Right lobe of liver (tissue), 6 donors: Measurements from ENCODE around the gene SYNE2. TPM values are rescaled to one million over a fixed set of nuclear protein-coding genes. Genes with fewer than 3 reads are reported as not detected.
"Not testable (repeated sequence)": the region's sequence is repeated elsewhere in the genome, so short reads cannot be mapped to it uniquely, and the experiment has no call there.

ENCODE experiments used
- ATAC-seq, 4 donors: fragments of 200-7000 bp; cut with Tn5 transposase; one replicate each; pipeline ENCODE4 v1.9.1; 2020; ENCODE audit warnings: mild to moderate bottlenecking in 4 of 4, moderate library complexity in 4 of 4
- DNase-seq, 3 donors: peaks; one replicate each; pipeline ENCODE4 v3.0.0-alpha.2; 2020
- H3K27ac ChIP-seq, 3 donors: fragments of 200-600 bp; one replicate each; pipeline ENCODE4 v1.8.0; 2022
- H3K27me3 ChIP-seq, 2 donors: fragments of 200-600 bp; one replicate each; pipeline ENCODE4 v1.8.0; 2022
- H3K36me3 ChIP-seq, 4 donors: fragments of 200-600 bp; sonication (generic) in 1 of 4; one replicate each; pipeline versions ENCODE4 v1.5.1 to v1.8.0; 2017 to 2022; ENCODE audit warnings: control low read depth in 1 of 4
- H3K4me1 ChIP-seq, 4 donors: fragments of 200-600 bp; sonication (generic) in 1 of 4; one replicate each; pipeline versions ENCODE4 v1.5.1 to v1.8.0; 2017 to 2022; ENCODE audit warnings: control low read depth in 1 of 4
- H3K4me3 ChIP-seq, 3 donors: fragments of 200-600 bp; one replicate each; pipeline ENCODE4 v1.8.0; 2022
- H3K9me3 ChIP-seq, 4 donors: fragments of 200-600 bp; sonication (generic) in 1 of 4; one replicate each; pipeline versions ENCODE4 v1.5.1 to v1.8.0; 2017 to 2022; ENCODE audit warnings: control low read depth in 1 of 4
- CTCF ChIP-seq, 4 donors: fragments of 200-600 bp in 3 of 4; fragments of 450-650 bp in 1 of 4; IDR thresholded peaks; one replicate each; pipeline versions ENCODE4 v1.5.1 to v1.8.0; 2016 to 2022; ENCODE audit warnings: antibody characterized with exemption in 4 of 4, mild to moderate bottlenecking in 2 of 4
- POLR2A ChIP-seq: fragments of 450-650 bp; IDR thresholded peaks from one replicate; pipeline ENCODE4 v1.6.1; 2017; ENCODE audit warnings: antibody characterized with exemption, mild to moderate bottlenecking
- WGBS: methylation state at CpG from one replicate; pipeline ENCODE4 v1.1.6; 2018; ENCODE audit warnings: low coverage, low lambda C conversion rate; ENCODE audit not compliant: insufficient coverage; ENCODE audit errors: missing lambda C conversion rate; 5-methylcytosine and 5-hydroxymethylcytosine counted together
- intact Hi-C, 2 donors: fragments of 100-400 bp; cut with DNase I; formaldehyde crosslinking; loops; one replicate each; pipeline versions ENCODE4 v1.11.2 to v1.14.1; 2022
- total RNA-seq, 6 experiments: library from RNA; depleted of rRNA in 2 of 6; stranded (reverse); fragments of >200 nt in 2 of 6; fragmentation: NEBNext Ultra II Directional in 3 of 6; extraction: Animal tissue kit (Norgen Biotek cat#: 25700) in 3 of 6; gene quantifications; one replicate each; pipeline versions ENCODE4 v1.1.0 to v1.2.4, GENCODE V29; 2016 to 2023
- donor health status: DM: no; HTN: yes; CAD: no.
- donor health status: DM: no; HTN: no; CAD: no.
- donor health status: DM: no; HTN: no; CAD: no.
- donor health status: DM: no; HTN: yes; CAD: no.
- donor health status: DM: no; HTN: yes; CAD: no.

The SYNE2 gene
- total RNA-seq, 6 experiments from 2014 or later, result 34.6 to 118 (median 47.8) TPM

GRCh38 chr14:63862163-63862562, 9.4 kb downstream of the SYNE2 start:
- TF ChIP-seq CTCF (IDR thresholded peaks at IDR 0.05), result no peak
- H3K36me3 ChIP-seq, result no peaks in the 10 kb centered on the region
- H3K4me3 ChIP-seq, result no peak overlapping the region
- intact Hi-C loops, result no loop called here
- 85% methylated on average over 7 of the region's 8 CpGs for WGBS
- H3K27me3 ChIP-seq, result no peaks in the 10 kb centered on the region
- H3K9me3 ChIP-seq, result no peaks in the 10 kb centered on the region
- no peak overlapping the region for H3K27ac ChIP-seq
- no peak for ATAC-seq
- H3K4me1 ChIP-seq, result peaks cover 0 to 8% (median 0%) of the 10 kb centered on the region in 4 donors
- DNase-seq, result no peak

GRCh38 chr14:63863004-63863403, 10.2 kb downstream of the SYNE2 start:
- TF ChIP-seq CTCF (IDR thresholded peaks at IDR 0.05) (no peak), POLR2A (no peak)

GRCh38 chr14:63864775-63865174, 12.0 kb downstream of the SYNE2 start:
- H3K9me3 ChIP-seq, H3K36me3 ChIP-seq, DNase-seq, H3K27me3 ChIP-seq, H3K4me1 ChIP-seq, H3K4me3 ChIP-seq, intact Hi-C loops: not testable (repeated sequence)
- WGBS, result 0% methylated on average over 1 of the region's 2 CpGs
- ATAC-seq, result peak; percentile 43 to 72 (median 64)
- peak overlapping the region in 2 of 3 donors; percentile 6 to 7 for H3K27ac ChIP-seq

More at GRCh38 chr14:63863004-63863403, 10.2 kb downstream of the SYNE2 start:
- WGBS, result 87% methylated on average over 4 of the region's 6 CpGs
- no peaks in the 10 kb centered on the region for H3K27me3 ChIP-seq
- no peaks in the 10 kb centered on the region for H3K36me3 ChIP-seq
- no peak overlapping the region for H3K27ac ChIP-seq
- H3K4me3 ChIP-seq, result no peak overlapping the region
- H3K9me3 ChIP-seq, result no peaks in the 10 kb centered on the region
- peaks cover 0 to 8% (median 0%) of the 10 kb centered on the region in 4 donors for H3K4me1 ChIP-seq
- intact Hi-C loops, result no loop called here
- DNase-seq (no peak), ATAC-seq (no peak)

DNA sequence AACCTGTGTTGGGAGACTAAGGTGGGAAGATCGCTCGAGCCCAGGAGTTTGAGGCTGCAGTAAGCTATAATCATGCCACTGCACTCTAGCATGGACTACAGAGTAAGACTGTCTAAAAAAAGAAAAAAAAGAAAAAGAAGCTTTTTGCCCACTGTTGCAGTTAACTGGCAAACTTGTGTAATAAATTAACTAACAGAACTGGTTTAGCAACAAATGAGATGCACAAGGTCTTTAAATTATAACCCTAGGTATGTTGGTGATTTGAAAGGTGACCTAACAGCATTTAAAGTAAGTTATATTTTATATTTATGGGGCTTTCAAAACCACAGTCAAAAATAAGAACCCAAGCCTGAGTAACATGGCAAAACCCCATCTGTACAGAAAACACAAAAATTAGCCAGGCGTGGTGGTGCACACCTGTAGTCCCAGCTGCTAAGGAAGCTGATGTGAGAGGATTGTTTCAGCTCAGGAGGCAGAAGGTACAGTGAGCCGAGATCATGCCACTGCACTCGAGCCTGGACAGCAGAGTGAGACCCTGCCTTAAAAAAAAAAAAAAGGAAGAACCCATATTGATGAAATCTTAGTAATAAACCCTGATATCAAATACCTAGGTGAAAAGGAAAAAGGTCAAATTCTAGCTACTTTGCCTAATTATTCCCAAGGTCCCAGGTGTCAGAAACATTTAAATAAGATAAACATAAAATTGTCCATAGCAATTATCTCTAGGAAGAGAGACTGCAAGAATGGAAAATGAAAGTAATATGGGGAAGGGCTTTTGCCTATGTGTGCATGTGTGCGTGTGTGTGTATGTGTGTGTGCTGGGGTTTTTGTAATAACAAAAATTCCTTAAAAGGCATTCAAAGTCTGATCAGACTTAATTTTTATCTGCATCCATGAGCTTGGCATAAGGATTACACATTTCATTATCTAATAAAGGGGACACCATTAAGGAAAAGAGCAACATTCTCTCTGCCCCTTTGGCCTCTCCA, 15.4 kb downstream of the SYNE2 start:
- no peak for DNase-seq
- no peak overlapping the region for H3K4me3 ChIP-seq
- H3K36me3 ChIP-seq, result no peaks in the 10 kb centered on the region

DNA sequence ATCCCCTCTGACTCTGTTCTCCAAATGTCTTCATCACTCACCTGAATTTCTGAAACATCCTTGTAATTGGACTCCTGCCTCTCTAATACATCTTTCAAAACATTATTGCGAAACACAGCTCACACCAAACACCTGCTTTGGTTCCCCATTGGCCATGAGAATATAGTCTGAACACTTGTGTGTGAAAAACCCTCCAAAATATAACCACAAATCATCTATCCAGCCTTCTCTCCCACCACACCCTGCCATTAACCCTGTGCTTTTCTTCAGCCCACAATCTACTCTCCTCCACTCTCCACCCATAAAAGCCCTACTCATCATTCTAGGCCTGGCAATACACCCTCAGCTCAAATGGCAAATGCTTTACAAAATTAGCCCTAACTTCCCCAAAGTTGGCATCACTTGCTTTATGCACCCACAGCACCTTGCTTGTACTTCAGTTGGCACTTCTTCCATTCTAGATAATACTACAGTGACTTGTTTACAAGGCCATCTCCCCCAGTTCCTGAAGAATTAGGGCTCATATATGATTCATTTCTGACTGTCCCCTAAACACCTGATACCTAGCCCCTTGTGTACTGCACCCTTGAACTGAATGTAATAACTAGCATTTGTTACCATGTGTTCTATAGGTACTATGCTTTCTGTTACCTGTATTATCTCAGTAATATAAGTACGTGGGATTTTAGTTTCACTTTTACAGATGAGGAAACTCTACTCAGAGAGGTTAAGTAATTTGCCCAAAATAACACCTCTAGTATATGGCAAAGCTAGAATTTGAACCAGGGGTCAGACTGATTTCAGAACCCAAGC, 17.3 kb downstream of the SYNE2 start:
- DNase-seq, intact Hi-C loops, H3K9me3 ChIP-seq, H3K4me1 ChIP-seq, H3K27ac ChIP-seq, H3K36me3 ChIP-seq, H3K4me3 ChIP-seq, H3K27me3 ChIP-seq: not testable (repeated sequence)
- WGBS, result 63% methylated on average over 1 of the region's 2 CpGs
- ATAC-seq, result peak; percentile 41 to 66 (median 52)

More for the DNA sequence above, 15.4 kb downstream of the SYNE2 start:
- Histone ChIP-seq H3K9me3 (no peaks in the 10 kb centered on the region), H3K4me1 (peaks cover 0 to 8% (median 0%) of the 10 kb centered on the region in 4 donors), H3K27ac (no peak overlapping the region), H3K27me3 (no peaks in the 10 kb centered on the region)
- 64% methylated on average over 6 of the region's 6 CpGs for WGBS
- intact Hi-C loops, result no loop called here
- no peak for TF ChIP-seq CTCF (IDR thresholded peaks at IDR 0.05)
- TF ChIP-seq POLR2A, result no peak
- ATAC-seq, result peak in 3 of 4 donors; percentile 36 to 52 (median 39)

DNA sequence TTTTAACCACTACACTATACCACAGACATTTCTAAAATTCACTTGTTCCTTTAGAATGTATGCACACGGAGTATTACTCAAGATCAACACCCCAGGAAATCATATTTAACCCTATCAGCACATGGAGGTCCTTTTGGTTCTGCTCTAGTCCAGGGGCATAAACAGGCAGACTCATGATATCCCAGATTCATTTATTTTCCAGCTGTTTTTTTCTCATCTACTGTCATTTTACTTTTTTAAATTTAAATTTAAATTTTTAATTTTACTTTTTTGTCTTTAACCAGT, 17.9 kb downstream of the SYNE2 start:
- H3K4me3 ChIP-seq, ATAC-seq, H3K9me3 ChIP-seq, H3K4me1 ChIP-seq, H3K27me3 ChIP-seq, H3K36me3 ChIP-seq, intact Hi-C loops, H3K27ac ChIP-seq, DNase-seq: not testable (repeated sequence)
- WGBS, result 0% methylated on average over 1 of the region's 1 CpG
